ENCODE data around the gene CTNNBIP1.

CTNNBIP1 gene

GRCh38 chr1:9903801-9904527 is 6.1 kb downstream of the CTNNBIP1 start:
- DNase-seq = no peak

GRCh38 chr1:9902060-9902452 is 8.0 kb downstream of the CTNNBIP1 start:
- DNase-seq = no peak

DNA sequence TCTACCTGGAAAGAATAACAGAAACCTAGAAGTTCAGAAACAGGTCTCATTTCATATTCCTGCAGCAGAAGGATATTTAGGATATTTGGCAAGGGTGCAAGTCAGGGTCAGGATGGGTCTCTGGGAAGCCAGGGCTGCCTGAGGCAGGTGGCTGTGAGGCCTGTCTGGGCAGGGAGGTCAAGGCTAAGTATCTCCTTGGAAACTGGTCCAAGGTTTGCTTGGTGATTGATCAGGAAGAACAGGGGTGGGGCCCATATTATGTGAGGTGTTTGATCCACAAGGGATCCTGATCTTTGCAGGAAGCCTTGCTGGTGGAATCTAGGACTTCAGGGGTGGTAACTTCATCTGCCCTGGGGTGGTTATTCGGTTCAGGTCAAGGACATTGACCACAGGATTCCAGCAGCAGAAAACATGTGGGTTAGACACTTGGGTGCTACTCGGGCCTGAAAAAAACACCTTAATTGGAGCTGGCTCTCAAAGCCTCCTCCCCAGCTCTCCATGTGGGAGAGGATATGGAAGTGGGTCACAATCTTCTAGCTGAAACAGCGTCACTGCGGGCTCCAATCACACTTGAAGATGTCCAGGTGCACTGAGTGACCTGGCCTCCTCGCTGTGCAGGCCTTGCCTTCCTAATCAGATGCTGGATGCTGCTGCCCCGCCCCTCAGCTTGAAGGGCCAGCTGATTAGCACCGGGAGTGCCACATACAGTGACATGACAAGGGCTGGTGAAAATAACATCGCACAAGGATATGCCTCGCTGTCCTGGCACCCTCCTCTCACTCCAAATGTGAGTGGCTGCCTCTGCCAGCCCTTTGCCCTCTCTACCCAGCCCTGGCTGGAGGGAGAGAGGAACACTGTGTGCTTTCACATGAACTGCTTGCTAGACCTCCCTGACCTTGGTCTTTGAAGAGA is 8.7 kb downstream of the CTNNBIP1 start:
- DNase-seq = no peak

DNA sequence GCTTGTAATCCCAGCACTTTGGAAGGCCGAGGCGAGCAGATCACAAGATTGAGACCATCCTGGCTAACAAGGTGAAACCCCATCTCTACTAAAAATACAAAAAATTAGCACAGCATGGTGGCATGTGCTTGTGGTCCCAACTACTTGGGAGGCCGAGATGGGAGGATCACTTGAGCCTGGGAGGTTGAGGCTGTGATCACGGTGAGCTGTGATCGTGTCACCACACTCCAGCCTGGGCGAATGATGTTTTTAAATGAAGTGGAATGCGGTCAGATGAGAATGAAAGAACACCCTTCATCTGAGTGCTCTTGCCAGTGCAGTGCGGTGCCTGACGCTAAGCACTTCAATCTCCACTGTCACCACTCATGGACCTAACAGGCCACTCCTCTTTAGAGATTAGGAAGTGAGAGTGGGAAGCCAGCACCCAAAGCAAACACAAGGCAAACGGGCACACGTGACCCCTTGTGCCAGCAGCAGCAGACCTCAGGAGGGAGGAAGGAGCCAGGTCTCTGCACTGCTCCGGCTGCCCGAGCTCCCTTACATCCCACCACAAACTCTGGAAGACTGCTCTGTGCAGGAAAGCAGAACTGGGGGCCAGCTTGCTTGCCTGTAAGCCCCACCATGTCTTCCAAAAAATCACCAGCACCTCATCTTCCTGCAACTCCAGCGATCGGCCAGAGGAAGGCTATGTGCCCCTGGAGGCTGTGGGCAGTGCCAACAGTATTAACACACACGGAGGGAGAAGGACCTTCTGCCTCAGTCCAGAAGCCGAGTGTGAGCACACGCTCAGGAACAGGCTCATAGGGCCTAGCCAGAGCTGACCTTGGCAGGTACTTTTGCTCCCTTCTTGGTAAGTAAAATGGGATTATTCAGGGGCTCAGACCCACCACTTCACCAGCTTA is 9.7 kb downstream of the CTNNBIP1 start:
- DNase-seq = peak; percentile 83

DNA sequence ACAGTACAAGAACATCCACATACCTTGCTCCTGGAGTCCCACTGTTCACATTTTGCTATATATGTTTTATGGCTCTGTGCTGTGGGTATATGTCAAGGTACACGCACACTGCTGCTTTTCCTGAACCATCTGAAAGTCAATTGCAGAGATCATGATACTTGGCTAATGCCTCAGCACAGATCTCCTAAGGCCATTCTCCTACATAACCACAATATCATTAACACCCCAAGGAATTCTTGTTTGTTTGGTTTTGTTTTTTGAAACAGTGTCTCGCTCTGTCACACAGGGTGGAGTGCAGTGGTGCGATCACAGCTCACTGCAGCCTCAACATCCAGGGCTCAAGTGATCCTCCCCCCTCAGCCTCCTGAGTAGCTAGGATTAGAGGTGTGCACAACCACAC is 16.0 kb downstream of the CTNNBIP1 start:
- DNase-seq = no peak

DNA sequence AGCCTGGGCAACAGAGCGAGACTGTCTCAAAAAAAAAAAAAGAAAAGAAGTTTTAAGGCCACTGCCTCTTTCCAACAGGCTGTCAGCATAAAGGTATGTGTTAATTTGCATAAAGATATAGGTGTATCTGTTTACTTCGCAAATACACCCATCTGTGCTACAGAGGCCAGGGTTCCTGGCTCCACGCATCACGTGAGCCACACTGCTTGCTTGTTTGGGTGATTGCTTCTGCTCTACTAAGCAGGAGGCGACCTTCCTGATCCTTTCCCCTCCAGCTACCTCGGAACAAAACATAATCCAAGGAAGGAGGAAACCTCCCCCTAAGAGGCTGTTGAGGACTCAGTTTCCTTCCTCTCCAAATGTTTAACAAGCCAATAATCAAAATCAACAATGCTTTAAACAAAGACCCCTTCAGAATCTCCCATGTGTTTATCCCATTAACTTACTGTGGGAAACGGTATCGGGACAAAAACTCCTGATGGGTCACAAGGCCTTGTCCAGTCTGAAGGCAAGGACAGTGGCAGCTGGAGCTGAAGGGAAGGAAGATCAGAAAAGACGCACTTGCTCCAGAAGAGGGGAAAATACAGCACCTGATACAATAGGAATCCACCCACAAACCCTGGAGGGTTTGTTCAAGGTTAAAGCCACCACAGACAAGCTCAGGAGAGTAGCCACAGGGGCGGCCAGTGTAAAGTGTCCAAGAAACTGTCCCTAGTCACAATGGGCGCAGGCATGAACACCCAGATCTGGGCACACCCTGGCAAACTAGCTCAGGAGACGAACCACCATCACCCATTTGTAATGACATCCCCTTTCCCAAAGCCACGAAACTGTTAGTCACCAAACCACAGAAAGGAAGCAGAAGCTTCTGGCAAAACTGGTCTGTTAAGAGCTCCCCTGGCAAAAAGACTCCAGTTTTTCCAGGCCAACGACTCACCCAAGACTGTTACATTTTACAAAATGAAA is 17.2 kb downstream of the CTNNBIP1 start:
- DNase-seq = no peak

DNA sequence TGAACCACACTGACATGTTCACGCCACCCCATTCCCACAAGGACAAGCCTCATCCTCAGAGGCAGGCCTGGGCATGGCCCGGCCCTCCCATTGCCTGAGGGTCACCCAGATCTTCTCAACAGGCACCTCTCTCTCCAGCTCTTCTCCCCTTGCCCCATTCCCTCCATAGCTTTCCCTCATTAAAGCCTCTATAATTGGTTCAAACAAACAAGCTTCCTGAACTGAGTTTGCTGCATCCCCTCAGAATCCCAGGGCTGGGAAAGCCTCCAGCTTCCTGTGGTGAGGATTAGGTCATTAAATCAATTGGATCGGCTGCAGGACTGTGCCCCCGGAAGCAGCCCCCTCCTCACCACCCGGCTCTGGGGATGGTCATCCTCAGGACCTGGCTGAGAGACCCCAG is 18.9 kb downstream of the CTNNBIP1 start:
- DNase-seq = peak; percentile 28

DNA sequence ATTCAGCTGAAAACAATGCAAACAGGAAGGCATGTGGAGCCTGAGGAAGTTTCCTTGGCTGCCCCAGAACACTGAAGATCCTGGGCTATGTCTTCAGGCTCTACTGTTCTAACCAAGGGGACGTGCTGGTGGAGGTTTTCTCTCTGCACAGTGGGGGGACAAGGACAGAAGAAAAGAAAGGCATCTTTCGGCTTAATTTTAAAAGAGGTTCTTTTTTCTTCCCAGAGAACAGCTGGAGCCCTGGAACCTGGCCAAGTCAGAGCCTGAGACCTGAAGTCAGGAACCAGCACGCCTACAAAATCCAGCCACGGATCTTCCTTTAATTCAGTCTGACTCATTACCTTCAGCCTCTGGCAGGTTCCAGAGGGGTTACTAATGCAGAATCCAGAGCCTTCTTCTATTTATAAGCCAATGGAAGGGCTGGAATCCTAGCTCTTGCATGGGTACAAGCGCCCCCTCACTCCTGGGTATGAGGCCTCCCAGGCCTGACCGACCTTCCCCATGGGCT is 19.8 kb downstream of the CTNNBIP1 start:
- no peak for DNase-seq

DNA sequence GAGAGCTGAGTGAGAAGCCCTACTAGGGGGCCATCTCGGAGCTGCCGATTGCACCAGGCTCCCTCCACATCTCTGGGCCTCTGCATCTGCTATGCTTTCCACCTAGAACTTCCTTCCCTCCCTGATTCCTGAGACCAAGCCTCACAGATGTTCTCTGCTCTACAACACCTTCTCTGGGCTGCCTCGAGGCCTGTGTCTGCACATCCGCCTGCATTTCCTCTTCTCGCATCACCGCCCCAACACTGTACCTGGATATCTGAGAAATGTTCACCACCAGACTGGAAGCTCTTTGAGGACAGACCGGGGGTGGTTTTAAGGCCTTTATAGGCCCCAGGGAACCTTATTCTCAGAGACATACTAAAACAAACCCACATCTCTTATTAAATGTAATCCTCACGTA is 20.7 kb downstream of the CTNNBIP1 start:
- no peak for DNase-seq

- DNase-seq = no peak
These were observed 21.2 kb downstream of the CTNNBIP1 start for GRCh38 chr1:9888886-9889285.

GRCh38 chr1:9887070-9887469 is 23.0 kb downstream of the CTNNBIP1 start:
- DNase-seq = no peak

DNA sequence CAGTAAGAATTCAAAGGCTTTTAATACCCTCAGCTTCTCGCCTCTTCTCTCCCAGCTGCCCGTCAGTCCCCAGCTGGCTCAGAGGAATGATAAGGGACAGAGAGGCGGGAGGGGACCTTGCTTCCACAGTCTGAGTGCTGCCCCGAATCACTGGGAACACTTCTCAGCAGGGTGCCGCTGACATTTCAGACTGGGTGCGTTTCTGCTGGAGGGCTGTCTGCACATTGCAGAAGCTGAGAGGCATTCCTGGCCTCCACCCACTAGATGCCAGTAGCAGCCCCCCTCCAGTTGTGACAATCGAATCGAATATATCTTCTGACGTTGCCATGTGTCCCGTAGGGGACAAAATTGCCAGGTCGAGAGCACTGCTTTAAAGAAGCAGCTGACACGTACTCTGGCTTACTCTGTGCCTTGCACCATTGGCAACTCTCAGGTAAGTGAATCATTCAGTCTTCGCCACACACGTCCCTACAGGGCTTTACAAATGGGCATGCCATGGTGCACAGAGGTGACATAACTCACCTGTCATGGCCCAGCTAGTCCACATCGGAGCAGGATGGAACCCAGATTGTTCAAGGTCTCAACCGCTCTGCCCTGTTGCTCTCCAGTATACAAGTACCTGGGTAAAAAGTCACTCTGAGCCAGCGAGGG is 23.9 kb downstream of the CTNNBIP1 start:
- DNase-seq = no peak

DNA sequence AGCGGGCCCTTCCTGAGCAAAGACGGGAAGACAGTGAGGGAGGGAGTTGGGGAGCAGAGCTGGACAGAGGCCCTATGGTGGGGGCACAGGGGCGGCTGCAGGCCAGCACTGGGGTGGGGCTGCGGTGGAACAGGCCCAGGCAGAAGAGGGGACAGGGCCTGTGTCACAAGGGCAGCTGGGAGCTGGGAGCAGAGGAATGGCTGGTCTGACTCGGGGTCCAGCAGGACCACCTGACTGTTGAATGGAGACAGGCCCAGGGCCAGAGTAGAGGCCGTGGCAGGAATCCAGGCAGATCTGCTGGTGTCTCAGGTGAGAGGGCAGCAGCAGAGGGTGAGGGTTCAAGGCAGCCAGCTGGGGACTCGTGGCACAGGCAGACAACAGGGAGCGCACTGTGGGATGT is 25.3 kb downstream of the CTNNBIP1 start:
- no peak for DNase-seq

DNA sequence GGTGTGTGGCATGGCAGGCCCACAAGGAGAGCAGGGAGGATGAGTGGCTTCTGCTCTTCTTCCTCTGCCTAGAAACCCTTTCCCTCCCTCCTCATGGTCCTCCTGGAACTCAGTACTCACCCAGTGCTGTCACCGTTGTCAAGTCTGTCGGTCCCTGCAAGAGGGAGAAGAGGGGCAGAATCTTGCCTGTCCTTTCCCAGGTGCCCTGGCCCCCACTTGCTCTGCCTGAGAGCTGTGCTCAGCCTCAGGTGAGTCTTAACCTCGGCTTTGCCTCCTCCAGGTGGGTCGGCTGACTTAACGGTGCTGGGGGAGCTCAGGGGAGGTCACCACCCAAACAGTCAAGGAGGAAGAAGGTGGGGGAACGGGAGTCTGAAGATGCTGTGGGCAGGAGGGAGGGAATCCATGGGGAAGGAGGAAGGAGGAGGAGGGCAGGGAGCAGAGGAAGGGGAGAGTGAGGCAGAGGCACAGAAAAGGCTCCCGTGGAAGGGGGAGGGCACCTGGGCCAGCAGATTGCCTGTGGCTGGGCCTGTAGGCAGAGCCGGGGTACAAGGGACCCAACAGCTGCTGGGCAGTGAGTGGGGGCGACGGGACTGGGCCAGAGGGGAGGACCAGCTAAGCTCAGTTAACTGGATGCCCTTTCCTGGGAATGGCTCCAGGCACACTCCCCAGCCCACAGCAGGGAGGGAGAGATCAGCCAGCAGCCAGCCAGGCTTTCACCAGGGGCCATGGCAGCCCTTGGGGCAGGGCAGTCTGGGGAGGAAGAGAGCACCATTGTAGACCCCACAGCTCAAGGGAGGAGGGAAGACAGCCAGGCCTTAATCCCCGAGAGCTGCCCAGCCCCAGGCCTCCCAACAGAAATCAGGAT is 26.3 kb downstream of the CTNNBIP1 start:
- no peak for DNase-seq

DNA sequence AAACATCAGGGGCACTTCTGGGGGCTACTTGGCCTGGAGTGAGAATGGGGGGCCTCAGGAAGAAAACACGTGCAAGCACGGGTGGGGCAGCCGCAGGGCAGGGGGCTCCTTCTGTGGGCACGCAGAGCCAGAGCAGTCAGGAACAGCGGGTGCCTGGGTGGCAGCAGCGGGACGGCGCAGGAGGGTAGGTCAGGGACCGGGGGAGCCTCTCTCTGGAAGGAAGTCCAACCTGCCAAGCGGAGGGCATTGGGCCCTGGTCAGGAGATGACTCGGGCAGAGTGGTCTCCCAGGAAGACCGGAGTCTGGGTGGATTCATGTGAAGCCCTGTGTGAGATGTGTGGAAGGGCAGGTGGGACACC is 27.1 kb downstream of the CTNNBIP1 start:
- no peak for DNase-seq

DNA sequence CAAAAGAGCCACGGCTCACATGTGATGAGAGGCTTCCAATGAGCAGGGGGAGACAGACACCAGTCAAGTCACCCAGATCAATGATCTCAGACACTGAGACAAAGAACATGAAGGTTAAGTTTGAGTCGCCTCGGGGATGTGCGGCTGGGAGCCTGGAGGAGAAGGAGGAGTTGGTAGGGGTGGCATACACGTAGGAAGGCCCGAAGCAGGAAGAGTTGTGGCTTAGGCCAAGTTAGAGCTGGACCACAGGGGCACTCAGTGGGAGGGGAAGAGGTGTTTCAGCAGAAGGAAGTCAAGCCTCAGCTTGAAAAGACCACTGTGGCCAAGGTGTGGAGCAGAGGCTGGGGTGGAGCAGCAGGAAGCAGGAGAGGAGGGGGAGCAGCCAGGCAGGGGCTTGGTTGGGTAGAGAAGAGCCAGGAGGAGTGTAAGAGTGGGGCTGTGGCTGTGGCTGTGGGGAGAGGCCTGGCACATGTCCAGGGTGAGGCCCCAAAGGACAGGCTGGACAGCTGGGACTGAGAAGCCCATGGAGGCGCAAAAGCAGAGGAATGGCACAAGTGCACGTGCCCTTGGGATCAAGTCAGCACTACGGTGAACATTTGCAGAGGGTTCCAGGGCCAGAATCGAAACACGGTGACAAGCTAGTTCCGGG is 27.6 kb downstream of the CTNNBIP1 start:
- no peak for DNase-seq

DNA sequence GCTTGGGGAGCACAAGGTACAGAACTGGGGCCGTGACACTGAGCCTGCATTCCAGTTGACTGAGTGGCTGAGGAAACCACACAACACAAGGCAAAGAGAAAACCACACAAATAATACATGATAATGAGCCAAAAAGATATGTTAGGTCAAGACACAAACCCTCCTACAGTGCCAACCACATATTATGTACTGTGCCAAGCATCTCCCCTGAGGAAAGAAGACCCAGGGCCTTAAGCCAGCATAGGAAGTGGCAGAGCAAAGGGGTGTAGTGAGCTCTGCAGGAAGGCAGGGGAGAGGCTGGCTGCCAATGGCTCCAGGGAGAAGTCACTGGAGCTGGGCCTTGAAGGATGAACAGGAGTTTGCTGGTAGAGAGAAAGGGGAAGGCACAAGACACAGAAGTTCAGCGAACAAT is 28.2 kb downstream of the CTNNBIP1 start:
- DNase-seq = no peak

- DNase-seq = no peak
These were observed 31.7 kb downstream of the CTNNBIP1 start for GRCh38 chr1:9878404-9878803.

- DNase-seq = no peak
These were observed 32.1 kb downstream of the CTNNBIP1 start for GRCh38 chr1:9877962-9878361.

- DNase-seq = no peak
These were observed 34.5 kb downstream of the CTNNBIP1 start for GRCh38 chr1:9875636-9876000.

Measured in NCI-H1092 (cell line).